ENCODE measurements around the gene MRPL54. TPM values are rescaled to one million over a fixed set of nuclear protein-coding genes. Genes with fewer than 3 reads are reported as not detected.

The MRPL54 gene
- total and polyA plus RNA-seq, 2 donors (not counting 1 experiment from before 2014, with no cell fraction given): 29.7 to 45.4 TPM

- DNase-seq (ENCODE audit: low read depth in 2 of 2): no peak
- Histone ChIP-seq H3K9me3 (ENCODE audit: control insufficient read depth, insufficient read depth, low read depth, low read length) (no peaks in the 10 kb centered on the region), H3K4me2 (ENCODE audit: extremely low read depth, insufficient read depth, low read length) (no peak overlapping the region), H3K79me2 (ENCODE audit: control insufficient read depth, insufficient read depth, low read length) (no peaks in the 10 kb centered on the region), H3K27me3 (ENCODE audit: control insufficient read depth, insufficient read depth, low read length) (peaks cover 2% of the 10 kb centered on the region), H3K9ac (ENCODE audit: insufficient read depth, low read length) (no peak overlapping the region), H3K27ac (ENCODE audit: insufficient read depth, low read length) (no peak overlapping the region), H3K4me3 (replicated peaks in 1 of 4; ENCODE audit: control extremely low read depth in 1 of 4, insufficient read depth in 1 of 4, low read depth in 3 of 4, low read length in 4 of 4) (no peak overlapping the region), H2AFZ (ENCODE audit: low read length) (no peak overlapping the region), H3K4me1 (ENCODE audit: control insufficient read depth, extremely low read depth, insufficient read depth, low read length) (no peaks in the 10 kb centered on the region), H4K20me1 (ENCODE audit: control insufficient read depth, extremely low read depth, insufficient read depth, low read length) (no peaks in the 10 kb centered on the region), H3K36me3 (ENCODE audit: control insufficient read depth, insufficient read depth, low read length) (no peaks in the 10 kb centered on the region)
- TF ChIP-seq EZH2 (IDR thresholded peaks at IDR 0.05; ENCODE audit: low read length, missing control alignments) (no peak), CTCF (conservative IDR thresholded peaks at IDR 0.05 in 1 of 2, IDR thresholded peaks at IDR 0.05 in 1 of 2; ENCODE audit: low read depth in 1 of 2, low read length in 2 of 2) (no peak)
Measured at GRCh38 chr19:3782903-3783302, 20.4 kb downstream of the MRPL54 start.

GRCh38 chr19:3783660-3784584 is 21.4 kb downstream of the MRPL54 start:
- Histone ChIP-seq H3K4me2 (ENCODE audit: extremely low read depth, insufficient read depth, low read length) (no peak overlapping the region), H3K27ac (ENCODE audit: insufficient read depth, low read length) (no peak overlapping the region), H3K79me2 (ENCODE audit: control insufficient read depth, insufficient read depth, low read length) (no peaks in the 10 kb centered on the region), H3K9ac (ENCODE audit: insufficient read depth, low read length) (no peak overlapping the region), H3K9me3 (ENCODE audit: control insufficient read depth, insufficient read depth, low read depth, low read length) (no peaks in the 10 kb centered on the region), H4K20me1 (ENCODE audit: control insufficient read depth, extremely low read depth, insufficient read depth, low read length) (no peaks in the 10 kb centered on the region), H3K4me3 (replicated peaks in 1 of 4; ENCODE audit: control extremely low read depth in 1 of 4, insufficient read depth in 1 of 4, low read depth in 3 of 4, low read length in 4 of 4) (no peak overlapping the region), H2AFZ (ENCODE audit: low read length) (no peak overlapping the region), H3K27me3 (ENCODE audit: control insufficient read depth, insufficient read depth, low read length) (peaks cover 2% of the 10 kb centered on the region), H3K36me3 (ENCODE audit: control insufficient read depth, insufficient read depth, low read length) (no peaks in the 10 kb centered on the region), H3K4me1 (ENCODE audit: control insufficient read depth, extremely low read depth, insufficient read depth, low read length) (no peaks in the 10 kb centered on the region)
- no peak for DNase-seq (ENCODE audit: low read depth in 2 of 2)
- TF ChIP-seq CTCF (conservative IDR thresholded peaks at IDR 0.05 in 1 of 2, IDR thresholded peaks at IDR 0.05 in 1 of 2; ENCODE audit: low read depth in 1 of 2, low read length in 2 of 2) (peak in 1 of 2 donors; percentile 11), EZH2 (IDR thresholded peaks at IDR 0.05; ENCODE audit: low read length, missing control alignments) (no peak)

GRCh38 chr19:3784607-3785450 is 22.3 kb downstream of the MRPL54 start:
- Histone ChIP-seq H3K4me1 (ENCODE audit: control insufficient read depth, extremely low read depth, insufficient read depth, low read length) (no peaks in the 10 kb centered on the region), H3K79me2 (ENCODE audit: control insufficient read depth, insufficient read depth, low read length) (no peaks in the 10 kb centered on the region), H3K36me3 (ENCODE audit: control insufficient read depth, insufficient read depth, low read length) (no peaks in the 10 kb centered on the region), H3K9me3 (ENCODE audit: control insufficient read depth, insufficient read depth, low read depth, low read length) (no peaks in the 10 kb centered on the region), H3K27ac (ENCODE audit: insufficient read depth, low read length) (no peak overlapping the region), H3K4me3 (replicated peaks in 1 of 4; ENCODE audit: control extremely low read depth in 1 of 4, insufficient read depth in 1 of 4, low read depth in 3 of 4, low read length in 4 of 4) (no peak overlapping the region), H3K9ac (ENCODE audit: insufficient read depth, low read length) (no peak overlapping the region), H3K27me3 (ENCODE audit: control insufficient read depth, insufficient read depth, low read length) (peaks cover 2% of the 10 kb centered on the region), H3K4me2 (ENCODE audit: extremely low read depth, insufficient read depth, low read length) (no peak overlapping the region), H4K20me1 (ENCODE audit: control insufficient read depth, extremely low read depth, insufficient read depth, low read length) (no peaks in the 10 kb centered on the region), H2AFZ (ENCODE audit: low read length) (no peak overlapping the region)
- DNase-seq (ENCODE audit: low read depth in 2 of 2): no peak
- TF ChIP-seq EZH2 (IDR thresholded peaks at IDR 0.05; ENCODE audit: low read length, missing control alignments): no peak
- no peak for TF ChIP-seq CTCF (conservative IDR thresholded peaks at IDR 0.05 in 1 of 2, IDR thresholded peaks at IDR 0.05 in 1 of 2; ENCODE audit: low read depth in 1 of 2, low read length in 2 of 2)
